ENCODE results near the gene FRMD3.

Gene FRMD3

GRCh38 chr9:83431101-83432060 lies 106.8 kb downstream of the FRMD3 start:
- DNase-seq, result no peak

- DNase-seq, result no peak
Observed at GRCh38 chr9:83430681-83431080, 107.5 kb downstream of the FRMD3 start.

GRCh38 chr9:83429229-83429628 lies 109.0 kb downstream of the FRMD3 start:
- DNase-seq, result no peak

GRCh38 chr9:83425240-83425639 lies 113.0 kb downstream of the FRMD3 start:
- no peak for DNase-seq

- DNase-seq, result no peak
Observed at GRCh38 chr9:83424831-83425230, 113.4 kb downstream of the FRMD3 start.

- no peak for DNase-seq
Observed at GRCh38 chr9:83423815-83424707, 114.1 kb downstream of the FRMD3 start.

- DNase-seq, result no peak
Observed at GRCh38 chr9:83422527-83422926, 115.7 kb downstream of the FRMD3 start.

GRCh38 chr9:83420486-83420885 lies 117.7 kb downstream of the FRMD3 start:
- DNase-seq, result no peak

GRCh38 chr9:83419961-83420360 lies 118.2 kb downstream of the FRMD3 start:
- DNase-seq, result no peak

- DNase-seq, result no peak
Observed at GRCh38 chr9:83418283-83418682, 119.9 kb downstream of the FRMD3 start.

- DNase-seq, result no peak
Observed at GRCh38 chr9:83413367-83413766, 124.8 kb downstream of the FRMD3 start.

GRCh38 chr9:83410701-83411100 lies 127.5 kb downstream of the FRMD3 start:
- no peak for DNase-seq

- no peak for DNase-seq
Observed at GRCh38 chr9:83406921-83407320, 131.3 kb downstream of the FRMD3 start.

GRCh38 chr9:83405759-83406158 lies 132.4 kb downstream of the FRMD3 start:
- DNase-seq, result no peak

GRCh38 chr9:83403527-83404238 lies 134.5 kb downstream of the FRMD3 start:
- no peak for DNase-seq

- no peak for DNase-seq
Observed at GRCh38 chr9:83401328-83401900, 136.8 kb downstream of the FRMD3 start.

GRCh38 chr9:83396813-83397212 lies 141.4 kb downstream of the FRMD3 start:
- no peak for DNase-seq

- DNase-seq, result no peak
Observed at GRCh38 chr9:83396342-83396741, 141.9 kb downstream of the FRMD3 start.

- DNase-seq, result no peak
Observed at GRCh38 chr9:83392228-83392627, 146.0 kb downstream of the FRMD3 start.

- no peak for DNase-seq
Observed at GRCh38 chr9:83388346-83388745, 149.9 kb downstream of the FRMD3 start.

- no peak for DNase-seq
Observed at GRCh38 chr9:83387401-83388185, 150.6 kb downstream of the FRMD3 start.

Data from C1 segment of cervical spinal cord (tissue), 14 donors.